ENCODE data around the gene TSSK3.

DNA sequence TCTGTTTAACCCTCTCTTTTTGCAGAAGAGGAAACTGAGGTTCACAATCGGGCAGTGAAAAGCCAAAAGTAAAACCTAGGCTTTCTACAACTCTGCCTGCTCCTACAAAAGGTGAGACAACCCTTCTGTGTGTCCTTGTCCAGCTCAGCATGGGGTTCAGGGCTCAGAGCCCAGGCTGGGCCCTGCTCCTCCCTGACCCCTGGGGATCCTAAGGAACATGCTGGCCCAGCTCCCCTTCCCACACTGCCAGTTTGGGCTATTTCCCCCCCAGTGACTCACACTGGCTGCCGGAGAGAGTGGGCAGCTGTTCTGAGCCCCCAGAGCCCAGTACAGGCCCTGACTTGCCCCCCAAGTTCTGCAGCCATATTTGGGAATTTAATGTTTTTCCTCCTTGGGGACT lies 8.9 kb upstream of the TSSK3 start:
- no peak for TF ChIP-seq CTCF (IDR thresholded peaks at IDR 0.05)
- no peak for TF ChIP-seq POLR2A (IDR thresholded peaks at IDR 0.05)

Data from vagina (tissue), 2 donors.